RWPE1 (cell line): ENCODE data around the gene AKR1B15.

Experiments used
- CTCF ChIA-PET: fragments of 350-600 bp; sonication (Branson Sonifier 250); formaldehyde crosslinking; extraction: SDS; loops from one replicate; lab custom pipeline; 2021; lab: Yijun Ruan, JAX
- POLR2A ChIA-PET: fragments of 400-600 bp; formaldehyde crosslinking; extraction: SDS; loops from one replicate; lab custom pipeline; 2020; ENCODE audit warnings: antibody characterized with exemption; ENCODE audit not compliant: low non-redundant PET; lab: Yijun Ruan, JAX
- DNase-seq: peaks from one replicate; pipeline ENCODE4 v3.0.0; 2012; ENCODE audit warnings: low spot score
- H3K27ac ChIP-seq: fragments of 450-650 bp; 2 replicates; pipeline ENCODE4 v1.5.1; 2017
- CTCF ChIP-seq: fragments of 450-650 bp; conservative IDR thresholded peaks from 2 replicates; pipeline ENCODE4 v1.5.1; 2017; ENCODE audit warnings: low read depth, mild to moderate bottlenecking

Gene AKR1B15

GRCh38 chr7:134627109-134627774, 78.3 kb downstream of the AKR1B15 start:
- ChIA-PET CTCF (no interaction called here), POLR2A (no interaction called here)
- no peak overlapping the region for H3K27ac ChIP-seq
- TF ChIP-seq CTCF, result no peak
- DNase-seq, result no peak

GRCh38 chr7:134627775-134628153, 78.9 kb downstream of the AKR1B15 start:
- DNase-seq, result no peak
- no peak for TF ChIP-seq CTCF
- H3K27ac ChIP-seq, result no peak overlapping the region
- CTCF ChIA-PET, result no interaction called here
- POLR2A ChIA-PET, result no interaction called here

- CTCF ChIA-PET, result no interaction called here
- POLR2A ChIA-PET, result no interaction called here
- H3K27ac ChIP-seq, result no peak overlapping the region
- TF ChIP-seq CTCF, result no peak
- DNase-seq, result no peak
These were observed 80.5 kb downstream of the AKR1B15 start for GRCh38 chr7:134629445-134629844.
